ENCODE results near the gene FNDC10.

The FNDC10 gene

GRCh38 chr1:1629430-1630190 is 29.7 kb upstream of the FNDC10 start:
- Histone ChIP-seq H4K20me1 (ENCODE audit: insufficient read depth, low read length) (no peaks in the 10 kb centered on the region), H3K27me3 (ENCODE audit: insufficient read depth, low read length) (no peaks in the 10 kb centered on the region), H2AFZ (ENCODE audit: low read length) (no peak overlapping the region), H3K4me3 (ENCODE audit: low read depth, low read length, poor library complexity, severe bottlenecking) (peak overlapping the region; percentile 64), H3K36me3 (ENCODE audit: insufficient read depth, low read length) (no peaks in the 10 kb centered on the region), H3K9me2 (ENCODE audit: low read depth, low read length) (no peaks in the 10 kb centered on the region), H3K9me3 (ENCODE audit: low read length) (no peaks in the 10 kb centered on the region), H3K27ac (ENCODE audit: low read depth, low read length, poor library complexity, severe bottlenecking) (no peak overlapping the region), H3F3A (ENCODE audit: insufficient read depth, low read length) (no peaks in the 10 kb centered on the region), H3K4me1 (ENCODE audit: insufficient read depth, low read length, severe bottlenecking) (peaks cover 29% of the 10 kb centered on the region), H3K79me2 (ENCODE audit: insufficient read depth, low read length) (no peaks in the 10 kb centered on the region), H3K9ac (ENCODE audit: low read length) (peak overlapping the region; percentile 45), H3K4me2 (ENCODE audit: low read length) (peak overlapping the region; percentile 83)
- TF ChIP-seq CTCF (IDR thresholded peaks at IDR 0.05; ENCODE audit: low read length) (no peak), EZH2 (IDR thresholded peaks at IDR 0.05; ENCODE audit: borderline replicate concordance, low read length) (no peak)

GRCh38 chr1:1628754-1629429 is 29.0 kb upstream of the FNDC10 start:
- no peaks in the 10 kb centered on the region for H3K27me3 ChIP-seq (ENCODE audit: insufficient read depth, low read length)
- no peaks in the 10 kb centered on the region for H3K9me3 ChIP-seq (ENCODE audit: low read length)
- H2AFZ ChIP-seq (ENCODE audit: low read length), result no peak overlapping the region
- no peaks in the 10 kb centered on the region for H3K79me2 ChIP-seq (ENCODE audit: insufficient read depth, low read length)
- H3K4me2 ChIP-seq (ENCODE audit: low read length), result peak overlapping the region; percentile 83
- H4K20me1 ChIP-seq (ENCODE audit: insufficient read depth, low read length), result no peaks in the 10 kb centered on the region
- H3K36me3 ChIP-seq (ENCODE audit: insufficient read depth, low read length), result no peaks in the 10 kb centered on the region
- TF ChIP-seq CTCF (IDR thresholded peaks at IDR 0.05; ENCODE audit: low read length), result no peak
- TF ChIP-seq EZH2 (IDR thresholded peaks at IDR 0.05; ENCODE audit: borderline replicate concordance, low read length), result no peak
- peak overlapping the region; percentile 64 for H3K4me3 ChIP-seq (ENCODE audit: low read depth, low read length, poor library complexity, severe bottlenecking)
- no peaks in the 10 kb centered on the region for H3F3A ChIP-seq (ENCODE audit: insufficient read depth, low read length)
- H3K9ac ChIP-seq (ENCODE audit: low read length), result peak overlapping the region; percentile 45
- no peaks in the 10 kb centered on the region for H3K9me2 ChIP-seq (ENCODE audit: low read depth, low read length)
- peaks cover 29% of the 10 kb centered on the region for H3K4me1 ChIP-seq (ENCODE audit: insufficient read depth, low read length, severe bottlenecking)
- no peak overlapping the region for H3K27ac ChIP-seq (ENCODE audit: low read depth, low read length, poor library complexity, severe bottlenecking)

GRCh38 chr1:1627829-1628753 is 28.2 kb upstream of the FNDC10 start:
- H3K79me2 ChIP-seq (ENCODE audit: insufficient read depth, low read length), result no peaks in the 10 kb centered on the region
- no peaks in the 10 kb centered on the region for H4K20me1 ChIP-seq (ENCODE audit: insufficient read depth, low read length)
- no peak overlapping the region for H2AFZ ChIP-seq (ENCODE audit: low read length)
- peak overlapping the region; percentile 83 for H3K4me2 ChIP-seq (ENCODE audit: low read length)
- H3K9me3 ChIP-seq (ENCODE audit: low read length), result no peaks in the 10 kb centered on the region
- no peak overlapping the region for H3K27ac ChIP-seq (ENCODE audit: low read depth, low read length, poor library complexity, severe bottlenecking)
- no peaks in the 10 kb centered on the region for H3K9me2 ChIP-seq (ENCODE audit: low read depth, low read length)
- H3F3A ChIP-seq (ENCODE audit: insufficient read depth, low read length), result no peaks in the 10 kb centered on the region
- TF ChIP-seq EZH2 (IDR thresholded peaks at IDR 0.05; ENCODE audit: borderline replicate concordance, low read length) (no peak), CTCF (IDR thresholded peaks at IDR 0.05; ENCODE audit: low read length) (no peak)
- H3K4me3 ChIP-seq (ENCODE audit: low read depth, low read length, poor library complexity, severe bottlenecking), result peak overlapping the region; percentile 64
- no peaks in the 10 kb centered on the region for H3K36me3 ChIP-seq (ENCODE audit: insufficient read depth, low read length)
- H3K27me3 ChIP-seq (ENCODE audit: insufficient read depth, low read length), result no peaks in the 10 kb centered on the region
- H3K9ac ChIP-seq (ENCODE audit: low read length), result peak overlapping the region; percentile 45; the same call in 1 of the 2 replicates
- H3K4me1 ChIP-seq (ENCODE audit: insufficient read depth, low read length, severe bottlenecking), result peaks cover 29% of the 10 kb centered on the region

All from OCI-LY1 (cell line).